ENCODE data around the gene ZFYVE1. TPM values are rescaled to one million over a fixed set of nuclear protein-coding genes. Genes with fewer than 3 reads are reported as not detected.

The ZFYVE1 gene
- total and polyA plus RNA-seq, 11 donors = 5.2 to 20.7 (median 14.6) TPM

GRCh38 chr14:72952171-72952570, 74.7 kb downstream of the ZFYVE1 start:
- Histone ChIP-seq H3K4me3 (no peak overlapping the region), H3K27me3 (no peaks in the 10 kb centered on the region), H3K9me3 (no peaks in the 10 kb centered on the region), H3K36me3 (peaks cover 0 to 58% (median 28%) of the 10 kb centered on the region in 9 donors), H3K27ac (no peak overlapping the region), H3K4me1 (no peaks in the 10 kb centered on the region)
- DNase-seq (no peak), ATAC-seq (no peak)
- WGBS, 4 donors = 60 to 73% (median 66%) methylated on average over 3 of the region's 3 CpGs
- TF ChIP-seq POLR2A (IDR thresholded peaks at IDR 0.05) (no peak), CTCF (IDR thresholded peaks at IDR 0.05) (no peak)
- intact Hi-C loops (cut with DNase I) = no loop called here

GRCh38 chr14:72948481-72949138, 78.3 kb downstream of the ZFYVE1 start:
- intact Hi-C loops (cut with DNase I) = loop anchor here in 9 of 10 donors (1.0 to 5.0 kb wide), 4 partner anchors 431 to 434 kb away; no protein-coding TSS in a partner anchor
- Histone ChIP-seq H3K36me3 (peaks cover 0 to 53% (median 14%) of the 10 kb centered on the region in 9 donors), H3K27ac (no peak overlapping the region), H3K9me3 (no peaks in the 10 kb centered on the region), H3K27me3 (no peaks in the 10 kb centered on the region), H3K4me3 (no peak overlapping the region), H3K4me1 (no peaks in the 10 kb centered on the region)
- TF ChIP-seq POLR2A (IDR thresholded peaks at IDR 0.05) (no peak), CTCF (IDR thresholded peaks at IDR 0.05) (peak; percentile 71 to 94 (median 88))
- WGBS, 4 donors = 40 to 44% (median 42%) methylated on average over 5 of the region's 5 CpGs
- peak in 2 of 4 donors; percentile 30 to 61 for ATAC-seq
- DNase-seq = peak in 3 of 5 donors; percentile 32 to 64 (median 50)

- no peak overlapping the region for H3K27ac ChIP-seq
- intact Hi-C loops (cut with DNase I) = loop anchor here (1.0 to 5.0 kb wide), 4 partner anchors 430 to 433 kb away; no protein-coding TSS in a partner anchor
- peaks cover 0 to 57% (median 24%) of the 10 kb centered on the region in 9 donors for H3K36me3 ChIP-seq
- H3K9me3 ChIP-seq = no peaks in the 10 kb centered on the region
- ATAC-seq (no peak), DNase-seq (no peak)
- no peaks in the 10 kb centered on the region for H3K27me3 ChIP-seq
- WGBS, 4 donors = 91 to 94% (median 92%) methylated on average over 8 to 9 of the region's 9 CpGs
- no peak overlapping the region for H3K4me3 ChIP-seq
- no peaks in the 10 kb centered on the region for H3K4me1 ChIP-seq
- TF ChIP-seq CTCF (IDR thresholded peaks at IDR 0.05) (no peak), POLR2A (IDR thresholded peaks at IDR 0.05) (no peak)
Observed at GRCh38 chr14:72947366-72948160, 79.3 kb downstream of the ZFYVE1 start.

- Histone ChIP-seq H3K4me3 (no peak overlapping the region), H3K4me1 (no peaks in the 10 kb centered on the region), H3K9me3 (no peaks in the 10 kb centered on the region), H3K36me3 (peaks cover 0 to 61% (median 32%) of the 10 kb centered on the region in 9 donors), H3K27ac (no peak overlapping the region), H3K27me3 (no peaks in the 10 kb centered on the region)
- TF ChIP-seq POLR2A (IDR thresholded peaks at IDR 0.05) (no peak), CTCF (IDR thresholded peaks at IDR 0.05) (no peak)
- WGBS, 4 donors = 87 to 96% (median 94%) methylated on average over 8 of the region's 8 CpGs
- ATAC-seq (no peak), DNase-seq (no peak)
- intact Hi-C loops (cut with DNase I) = loop anchor here in 3 of 10 donors (2.0 to 5.0 kb wide), 2 partner anchors 429 to 432 kb away; no protein-coding TSS in a partner anchor
Observed at GRCh38 chr14:72946491-72946890, 80.4 kb downstream of the ZFYVE1 start.

Data from heart left ventricle (tissue), 16 donors.